ENCODE results near the gene SIGLEC9.

- no peak for TF ChIP-seq CTCF (conservative IDR thresholded peaks at IDR 0.05; ENCODE audit: low read length)
- TF ChIP-seq EZH2phosphoT487 (IDR thresholded peaks at IDR 0.05; ENCODE audit: borderline replicate concordance): no peak
Observed at GRCh38 chr19:51114087-51114729, 10.5 kb upstream of the SIGLEC9 start.
